Caco-2 (cell line): ENCODE results near the gene SPRED2. TPM values are rescaled to one million over a fixed set of nuclear protein-coding genes. Genes with fewer than 3 reads are reported as not detected.
A peak's percentile ranks its signal among the peaks of the same experiment; 100 is the strongest.

Experiments
- BruUV-seq: library from RNA; stranded (reverse); fragments of 400-500 nt; replicated peaks from 2 replicates; lab custom pipeline; 2021; lab: Mats Ljungman, UMichigan
- CTCF ChIA-PET: fragments of 300-600 bp; sonication (Branson Sonifier 250); formaldehyde crosslinking; loops from one replicate; lab custom pipeline; 2022; ENCODE audit warnings: antibody characterized with exemption; lab: Charles Lee
- POLR2A ChIA-PET: fragments of 300-600 bp; sonication (Branson Sonifier 250); formaldehyde crosslinking; loops from one replicate; lab custom pipeline; 2022; ENCODE audit warnings: antibody characterized with exemption; lab: Charles Lee
- DNase-seq, 2 experiments: peaks; one replicate each; pipeline versions ENCODE4 v3.0.0 to v3.0.0-alpha.2; 2020 to 2022
- H3K27me3 ChIP-seq: replicated peaks from 2 replicates; pipeline ENCODE4 v1.6.0; 2011; ENCODE audit warnings: low read length; ENCODE audit not compliant: control insufficient read depth, insufficient read depth
- H3K36me3 ChIP-seq: 2 replicates; pipeline ENCODE4 v1.5.1; 2011; ENCODE audit warnings: low read length; ENCODE audit not compliant: control insufficient read depth, insufficient read depth
- H3K4me1 ChIP-seq: fragments of 250-450 bp; sonication (Bioruptor Pico); 2 replicates; pipeline ENCODE4 v1.5.1; 2020; ENCODE audit warnings: mild to moderate bottlenecking
- H3K4me3 ChIP-seq: 2 replicates; pipeline ENCODE4 v1.5.1; 2011; ENCODE audit warnings: low read depth, mild to moderate bottlenecking, control low read depth, low read length
- H3K9me3 ChIP-seq: fragments of 250-450 bp; sonication (Bioruptor Pico); 2 replicates; pipeline ENCODE4 v1.5.1; 2020; ENCODE audit warnings: mild to moderate bottlenecking, moderate library complexity
- H3K27ac Mint-ChIP-seq: one replicate; pipeline ENCODE4 v1.8.0; 2022; ENCODE audit warnings: mixed read lengths; ENCODE audit not compliant: unreplicated experiment
- H3K27me3 Mint-ChIP-seq: one replicate; pipeline ENCODE4 v1.8.0; 2022; ENCODE audit warnings: mixed read lengths; ENCODE audit not compliant: insufficient read depth, unreplicated experiment
- H3K36me3 Mint-ChIP-seq: one replicate; pipeline ENCODE4 v1.8.0; 2022; ENCODE audit warnings: mild to moderate bottlenecking, mixed read lengths; ENCODE audit not compliant: insufficient read depth, unreplicated experiment
- H3K4me1 Mint-ChIP-seq: one replicate; pipeline ENCODE4 v1.8.0; 2022; ENCODE audit warnings: low read depth, mixed read lengths; ENCODE audit not compliant: unreplicated experiment
- H3K4me3 Mint-ChIP-seq: one replicate; pipeline ENCODE4 v1.8.0; 2022; ENCODE audit warnings: mild to moderate bottlenecking, moderate library complexity, mixed read lengths; ENCODE audit not compliant: unreplicated experiment
- H3K9me3 Mint-ChIP-seq: one replicate; pipeline ENCODE4 v1.8.0; 2022; ENCODE audit warnings: mixed read lengths; ENCODE audit not compliant: unreplicated experiment
- CTCF ChIP-seq, 2 experiments: fragments of 200-600 bp in 1 of 2; IDR thresholded peaks; 1 replicate in 1 of 2; 2 replicates in 1 of 2; pipeline versions ENCODE4 v1.5.1 to v1.8.0; 2011 to 2022; ENCODE audit warnings: antibody characterized with exemption in 1 of 2, control low read depth in 1 of 2, inconsistent platforms in 1 of 2, low read depth in 1 of 2, low read length in 1 of 2, mild to moderate bottlenecking in 1 of 2, moderate library complexity in 1 of 2; ENCODE audit not compliant: insufficient read depth in 1 of 2, severe bottlenecking in 1 of 2, unreplicated experiment in 1 of 2
- intact Hi-C: fragments of 100-400 bp; cut with micrococcal nuclease; formaldehyde crosslinking; loops from one replicate; pipeline ENCODE4 v1.10.0; 2022; ENCODE audit not compliant: unreplicated experiment
- total RNA-seq: library from RNA; stranded (reverse); gene quantifications from 2 replicates; pipeline ENCODE4 v1.2.3, GENCODE V29; 2022

The SPRED2 gene
- total RNA-seq, 1 experiment from 2014 or later: 49.9 TPM

GRCh38 chr2:65264821-65265670 lies 167.4 kb downstream of the SPRED2 start:
- TF ChIP-seq CTCF (IDR thresholded peaks at IDR 0.05; ENCODE audit: insufficient read depth in 1 of 2, low read depth in 1 of 2, low read length in 1 of 2, severe bottlenecking in 1 of 2, unreplicated experiment in 1 of 2): peak; percentile 64 to 83
- Mint-ChIP-seq H3K4me3 (no peak overlapping the region), H3K9me3 (no peaks in the 10 kb centered on the region), H3K27ac (no peak overlapping the region), H3K4me1 (peaks cover 10% of the 10 kb centered on the region), H3K27me3 (no peaks in the 10 kb centered on the region), H3K36me3 (peaks cover 65% of the 10 kb centered on the region)
- DNase-seq: peak; percentile 47 to 68
- H3K4me1 ChIP-seq: no peaks in the 10 kb centered on the region
- no peaks in the 10 kb centered on the region for H3K9me3 ChIP-seq
- ChIA-PET CTCF (interaction anchor here (0.6 to 1.2 kb wide), 12 partner anchors 38 to 1551 kb away, joined by 3 to 8 read pairs (median 4); no protein-coding TSS in a partner anchor), POLR2A (interaction anchor here (0.6 to 1.0 kb wide), 2 partner anchors 98 to 168 kb away, joined by 3 to 7 read pairs; partner anchors contain the start of gene SPRED2)
- H3K4me3 ChIP-seq: no peak overlapping the region
- H3K27me3 ChIP-seq: no peaks in the 10 kb centered on the region
- no TSS peak for BruUV-seq
- H3K36me3 ChIP-seq: peaks cover 2% of the 10 kb centered on the region; the same call in 1 of the 2 replicates
- intact Hi-C loops: loop anchor here (1.0 to 5.0 kb wide), 7 partner anchors 36 to 308 kb away; partner anchors contain the start of gene SPRED2

GRCh38 chr2:65263986-65264385 lies 168.4 kb downstream of the SPRED2 start:
- H3K9me3 ChIP-seq: no peaks in the 10 kb centered on the region
- no peaks in the 10 kb centered on the region for H3K9me3 Mint-ChIP-seq
- no peaks in the 10 kb centered on the region for H3K27me3 Mint-ChIP-seq
- peaks cover 59% of the 10 kb centered on the region for H3K36me3 Mint-ChIP-seq
- H3K27me3 ChIP-seq: no peaks in the 10 kb centered on the region
- TF ChIP-seq CTCF (IDR thresholded peaks at IDR 0.05; ENCODE audit: insufficient read depth in 1 of 2, low read depth in 1 of 2, low read length in 1 of 2, severe bottlenecking in 1 of 2, unreplicated experiment in 1 of 2): no peak
- peaks cover 10% of the 10 kb centered on the region for H3K4me1 Mint-ChIP-seq
- intact Hi-C loops: no loop called here
- H3K36me3 ChIP-seq: peaks cover 2% of the 10 kb centered on the region; the same call in 1 of the 2 replicates
- DNase-seq: no peak
- H3K4me3 ChIP-seq: no peak overlapping the region
- POLR2A ChIA-PET: no interaction called here
- H3K27ac Mint-ChIP-seq: no peak overlapping the region
- H3K4me3 Mint-ChIP-seq: no peak overlapping the region
- CTCF ChIA-PET: interaction anchor here (0.6 to 0.8 kb wide), 2 partner anchors 310 to 1311 kb away, joined by 3 to 6 read pairs; no protein-coding TSS in a partner anchor
- H3K4me1 ChIP-seq: no peaks in the 10 kb centered on the region
- no TSS peak for BruUV-seq

GRCh38 chr2:65263262-65263661 lies 169.1 kb downstream of the SPRED2 start:
- Histone ChIP-seq H3K36me3 (peaks cover 2% of the 10 kb centered on the region; the same call in 1 of the 2 replicates), H3K27me3 (no peaks in the 10 kb centered on the region)

More at GRCh38 chr2:65263262-65263661, 169.1 kb downstream of the SPRED2 start:
- H3K4me1 ChIP-seq: no peaks in the 10 kb centered on the region
- no peaks in the 10 kb centered on the region for H3K27me3 Mint-ChIP-seq
- H3K4me3 ChIP-seq: no peak overlapping the region
- no peaks in the 10 kb centered on the region for H3K9me3 Mint-ChIP-seq
- no peak overlapping the region for H3K4me3 Mint-ChIP-seq
- no peak for TF ChIP-seq CTCF (IDR thresholded peaks at IDR 0.05; ENCODE audit: insufficient read depth in 1 of 2, low read depth in 1 of 2, low read length in 1 of 2, severe bottlenecking in 1 of 2, unreplicated experiment in 1 of 2)
- peaks cover 55% of the 10 kb centered on the region for H3K36me3 Mint-ChIP-seq
- BruUV-seq: no TSS peak
- H3K4me1 Mint-ChIP-seq: peaks cover 10% of the 10 kb centered on the region
- DNase-seq: no peak
- no peaks in the 10 kb centered on the region for H3K9me3 ChIP-seq
- ChIA-PET POLR2A (no interaction called here), CTCF (interaction anchor here (0.7 kb wide), 1 partner anchor 377 kb away, joined by 3 read pairs; no protein-coding TSS in a partner anchor)
- intact Hi-C loops: no loop called here
- no peak overlapping the region for H3K27ac Mint-ChIP-seq
